Measurements from ENCODE around the gene ZNF775.

The ZNF775 gene

GRCh38 chr7:150357771-150358427 is 21.2 kb upstream of the ZNF775 start:
- H3K4me3 ChIP-seq (replicated peaks; ENCODE audit: low read depth, low read length) = no peak overlapping the region
- TF ChIP-seq CTCF (IDR thresholded peaks at IDR 0.05; ENCODE audit: insufficient read depth, low read length, poor library complexity, severe bottlenecking) = peak; percentile 5
- H3K36me3 ChIP-seq (ENCODE audit: control insufficient read depth, insufficient read depth, low read length) = no peaks in the 10 kb centered on the region
- DNase-seq (ENCODE audit: extremely low read depth, insufficient read length) = no peak
- no peaks in the 10 kb centered on the region for H3K27me3 ChIP-seq (replicated peaks; ENCODE audit: control insufficient read depth, insufficient read depth, low read length)

GRCh38 chr7:150358433-150358832 is 20.7 kb upstream of the ZNF775 start:
- no peak for TF ChIP-seq CTCF (IDR thresholded peaks at IDR 0.05; ENCODE audit: insufficient read depth, low read length, poor library complexity, severe bottlenecking)
- no peak for DNase-seq (ENCODE audit: extremely low read depth, insufficient read length)
- H3K4me3 ChIP-seq (replicated peaks; ENCODE audit: low read depth, low read length) = no peak overlapping the region
- H3K27me3 ChIP-seq (replicated peaks; ENCODE audit: control insufficient read depth, insufficient read depth, low read length) = no peaks in the 10 kb centered on the region
- no peaks in the 10 kb centered on the region for H3K36me3 ChIP-seq (ENCODE audit: control insufficient read depth, insufficient read depth, low read length)

GRCh38 chr7:150358988-150359621 is 20.0 kb upstream of the ZNF775 start:
- no peak for TF ChIP-seq CTCF (IDR thresholded peaks at IDR 0.05; ENCODE audit: insufficient read depth, low read length, poor library complexity, severe bottlenecking)
- H3K27me3 ChIP-seq (replicated peaks; ENCODE audit: control insufficient read depth, insufficient read depth, low read length) = no peaks in the 10 kb centered on the region
- H3K4me3 ChIP-seq (replicated peaks; ENCODE audit: low read depth, low read length) = no peak overlapping the region
- no peak for DNase-seq (ENCODE audit: extremely low read depth, insufficient read length)
- H3K36me3 ChIP-seq (ENCODE audit: control insufficient read depth, insufficient read depth, low read length) = no peaks in the 10 kb centered on the region

- H3K36me3 ChIP-seq (ENCODE audit: control insufficient read depth, insufficient read depth, low read length) = no peaks in the 10 kb centered on the region
- H3K27me3 ChIP-seq (replicated peaks; ENCODE audit: control insufficient read depth, insufficient read depth, low read length) = no peaks in the 10 kb centered on the region
- no peak for DNase-seq (ENCODE audit: extremely low read depth, insufficient read length)
- H3K4me3 ChIP-seq (replicated peaks; ENCODE audit: low read depth, low read length) = no peak overlapping the region
- TF ChIP-seq CTCF (IDR thresholded peaks at IDR 0.05; ENCODE audit: insufficient read depth, low read length, poor library complexity, severe bottlenecking) = no peak
These were observed 19.3 kb upstream of the ZNF775 start for GRCh38 chr7:150359622-150360362.

- Histone ChIP-seq H3K36me3 (ENCODE audit: control insufficient read depth, insufficient read depth, low read length) (no peaks in the 10 kb centered on the region), H3K27me3 (replicated peaks; ENCODE audit: control insufficient read depth, insufficient read depth, low read length) (no peaks in the 10 kb centered on the region), H3K4me3 (replicated peaks; ENCODE audit: low read depth, low read length) (no peak overlapping the region)
- no peak for DNase-seq (ENCODE audit: extremely low read depth, insufficient read length)
- no peak for TF ChIP-seq CTCF (IDR thresholded peaks at IDR 0.05; ENCODE audit: insufficient read depth, low read length, poor library complexity, severe bottlenecking)
These were observed 18.6 kb upstream of the ZNF775 start for GRCh38 chr7:150360363-150361058.

Measured in GM06990 (cell line).